Measurements from ENCODE around the gene IRF5. TPM values are rescaled to one million over a fixed set of nuclear protein-coding genes. Genes with fewer than 3 reads are reported as not detected.

IRF5 gene
- total RNA-seq, 1 donor from 2014 or later, result 19.9 TPM

DNA sequence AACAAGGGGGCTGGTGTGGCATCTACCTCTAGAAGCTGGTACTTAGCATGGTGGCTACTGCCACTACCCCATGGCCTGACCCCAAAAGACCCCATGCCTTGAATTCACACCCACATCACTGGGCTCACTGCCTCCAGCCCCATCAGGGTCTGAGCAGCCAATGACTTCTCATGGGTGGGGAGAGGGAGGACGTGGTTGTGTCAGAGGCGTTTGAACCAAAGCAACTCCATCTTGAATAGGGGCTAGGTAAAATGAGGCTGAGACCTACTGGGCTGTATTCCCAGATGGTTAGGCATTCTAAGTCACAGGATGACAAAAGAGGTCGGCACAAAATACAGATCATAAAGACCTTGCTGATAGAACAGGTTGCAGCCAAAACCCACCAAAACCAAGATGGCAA lies 42.4 kb upstream of the IRF5 start:
- Histone ChIP-seq H3K27me3 (ENCODE audit: control insufficient read depth, insufficient read depth, low read length) (peaks cover 8% of the 10 kb centered on the region), H3K4me3 (ENCODE audit: low read depth, low read length) (no peak overlapping the region), H3K36me3 (ENCODE audit: control insufficient read depth, insufficient read depth, low read length) (no peaks in the 10 kb centered on the region)
- DNase-seq (ENCODE audit: low read depth), result no peak
- TF ChIP-seq CTCF (IDR thresholded peaks at IDR 0.05; ENCODE audit: insufficient read depth, low read length, poor library complexity, severe bottlenecking), result no peak

- no peaks in the 10 kb centered on the region for H3K27me3 ChIP-seq (ENCODE audit: control insufficient read depth, insufficient read depth, low read length)
- no peak for TF ChIP-seq CTCF (IDR thresholded peaks at IDR 0.05; ENCODE audit: insufficient read depth, low read length, poor library complexity, severe bottlenecking)
- H3K4me3 ChIP-seq (ENCODE audit: low read depth, low read length), result no peak overlapping the region
Measured at GRCh38 chr7:128899392-128899791, 38.3 kb upstream of the IRF5 start.

DNA sequence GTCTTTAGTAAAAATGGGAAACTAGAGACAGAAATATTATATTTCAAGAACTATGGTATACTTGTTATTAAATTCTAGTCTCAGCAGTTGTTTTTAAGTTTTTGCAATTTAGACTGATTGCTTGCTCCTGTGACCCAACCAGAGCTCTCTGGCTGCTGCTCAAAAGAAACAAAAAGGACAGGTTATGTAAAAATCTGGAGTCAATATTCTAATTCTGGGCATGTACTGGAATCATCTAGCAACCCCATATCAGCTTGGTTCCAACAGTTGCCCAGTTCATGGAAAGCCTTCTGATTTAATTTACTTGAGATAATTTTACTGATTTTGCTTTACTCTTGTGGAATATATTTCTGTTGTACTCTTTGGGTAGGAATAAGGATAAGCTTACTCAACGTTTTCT lies 37.5 kb upstream of the IRF5 start:
- H3K36me3 ChIP-seq (ENCODE audit: control insufficient read depth, insufficient read depth, low read length), result no peaks in the 10 kb centered on the region
- DNase-seq (ENCODE audit: low read depth), result no peak
- no peak for TF ChIP-seq CTCF (IDR thresholded peaks at IDR 0.05; ENCODE audit: insufficient read depth, low read length, poor library complexity, severe bottlenecking)
- H3K4me3 ChIP-seq (ENCODE audit: low read depth, low read length), result no peak overlapping the region
- H3K27me3 ChIP-seq (ENCODE audit: control insufficient read depth, insufficient read depth, low read length), result no peaks in the 10 kb centered on the region

More at GRCh38 chr7:128899392-128899791, 38.3 kb upstream of the IRF5 start:
- H3K36me3 ChIP-seq (ENCODE audit: control insufficient read depth, insufficient read depth, low read length), result no peaks in the 10 kb centered on the region
- no peak for DNase-seq (ENCODE audit: low read depth)

DNA sequence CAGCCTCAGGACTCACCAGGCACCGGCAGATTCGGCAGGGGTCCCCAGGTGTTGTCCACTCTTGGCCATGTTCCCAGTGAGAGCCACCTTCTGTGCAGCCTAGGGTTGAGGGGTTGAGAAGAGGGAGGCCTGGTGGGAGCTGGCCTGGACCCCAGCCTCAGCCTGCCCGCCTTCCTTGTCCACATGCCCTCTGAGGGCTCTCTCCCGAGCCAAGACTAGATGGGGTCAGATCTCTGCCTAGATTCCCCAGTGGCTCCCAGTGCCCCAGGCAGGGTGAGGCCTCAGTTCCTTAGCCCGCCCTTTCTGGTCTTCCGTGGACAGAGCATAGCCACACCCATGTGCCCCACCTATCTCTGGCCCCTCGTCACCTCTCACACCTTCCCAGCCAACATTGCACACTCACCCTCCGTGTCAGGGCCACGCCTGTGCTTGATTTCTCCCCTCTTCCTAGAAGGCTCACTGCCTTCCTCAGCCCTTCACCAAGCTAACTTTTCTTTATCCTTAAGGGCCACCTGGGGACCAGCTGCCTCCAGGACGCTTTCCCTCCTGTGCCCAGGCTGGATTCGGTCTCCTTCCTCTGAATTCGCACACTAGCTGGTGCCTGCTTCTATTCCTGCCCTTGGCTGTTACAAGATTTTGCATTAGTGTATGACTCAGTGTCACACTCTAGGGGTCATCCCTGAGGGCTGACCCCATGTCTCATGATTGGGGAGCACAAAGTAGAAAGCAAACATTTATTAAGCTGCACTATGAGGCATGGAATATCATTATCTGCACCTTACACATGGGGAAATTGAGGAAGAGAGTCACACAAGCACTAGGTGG lies 34.8 kb upstream of the IRF5 start:
- Histone ChIP-seq H3K4me3 (ENCODE audit: low read depth, low read length) (no peak overlapping the region), H3K36me3 (ENCODE audit: control insufficient read depth, insufficient read depth, low read length) (no peaks in the 10 kb centered on the region), H3K27me3 (ENCODE audit: control insufficient read depth, insufficient read depth, low read length) (no peaks in the 10 kb centered on the region)
- no peak for TF ChIP-seq CTCF (IDR thresholded peaks at IDR 0.05; ENCODE audit: insufficient read depth, low read length, poor library complexity, severe bottlenecking)
- DNase-seq (ENCODE audit: low read depth), result no peak

- no peak for TF ChIP-seq CTCF (IDR thresholded peaks at IDR 0.05; ENCODE audit: insufficient read depth, low read length, poor library complexity, severe bottlenecking)
- Histone ChIP-seq H3K4me3 (ENCODE audit: low read depth, low read length) (no peak overlapping the region), H3K27me3 (ENCODE audit: control insufficient read depth, insufficient read depth, low read length) (no peaks in the 10 kb centered on the region), H3K36me3 (ENCODE audit: control insufficient read depth, insufficient read depth, low read length) (no peaks in the 10 kb centered on the region)
- no peak for DNase-seq (ENCODE audit: low read depth)
Measured at GRCh38 chr7:128903621-128904361, 33.9 kb upstream of the IRF5 start.

Data from kidney epithelial cell (primary cell).